ENCODE measurements around the gene LMF1. TPM values are rescaled to one million over a fixed set of nuclear protein-coding genes. Genes with fewer than 3 reads are reported as not detected.
A peak's percentile ranks its signal among the peaks of the same experiment; 100 is the strongest.

LMF1 gene
- total and polyA plus RNA-seq, 2 of the 13 experiments (the other 11 are each of a cell fraction or from before 2014, with no cell fraction given) = 6.8 to 8.5 TPM

DNA sequence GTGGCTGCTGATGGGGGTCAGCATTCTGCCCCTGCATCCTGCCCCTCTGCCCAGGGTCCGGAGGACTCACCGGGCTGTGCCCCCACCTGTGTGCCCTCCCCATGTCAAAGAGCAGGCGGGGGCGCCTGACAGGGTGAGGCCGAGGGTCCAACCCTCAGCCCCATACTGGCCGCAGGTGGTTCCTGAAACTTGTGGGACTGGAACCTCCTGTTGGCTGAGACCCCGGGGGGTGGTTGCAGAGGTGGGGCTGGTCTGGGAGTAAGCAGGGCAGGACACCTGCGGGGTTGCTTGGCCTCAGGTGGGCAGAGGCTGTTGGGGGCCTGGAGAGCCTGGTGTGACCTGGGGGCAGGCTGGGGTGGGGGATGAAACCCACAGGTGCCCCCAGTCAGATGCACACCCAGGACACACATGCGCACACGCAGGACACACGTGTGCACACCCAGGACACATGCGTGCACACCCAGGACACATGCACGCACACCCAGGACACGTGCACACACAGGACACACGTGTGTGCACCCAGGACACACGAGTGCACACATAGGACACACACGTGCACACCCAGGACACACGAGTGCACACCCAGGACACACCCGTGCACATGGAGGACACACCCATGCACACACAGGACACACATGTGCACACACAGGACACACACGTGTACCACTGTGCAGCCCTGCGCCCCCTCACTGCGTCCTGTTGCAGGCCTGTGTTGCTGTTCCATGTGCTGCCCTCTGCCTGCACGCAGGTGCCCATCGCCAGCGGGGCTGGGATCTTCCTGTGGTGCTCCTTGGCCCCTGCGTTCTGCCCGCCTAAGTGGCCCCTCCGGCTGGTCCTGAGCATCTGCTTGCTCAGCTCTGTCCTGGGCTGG lies 42.2 kb upstream of the LMF1 start:
- WGBS (ENCODE audit: low lambda C conversion rate) = 28% methylated on average over 5 of the region's 28 CpGs
- H3K27ac ChIP-seq (ENCODE audit: extremely low read length, insufficient read depth, low read length) = no peak overlapping the region
- no peaks in the 10 kb centered on the region for H3K36me3 ChIP-seq (replicated peaks in 1 of 2; ENCODE audit: control insufficient read depth in 1 of 2, insufficient read depth in 2 of 2, low read length in 2 of 2)
- H2AFZ ChIP-seq (ENCODE audit: low read length) = no peak overlapping the region
- FAIRE-seq (no peak), ATAC-seq (0 out of 3 replicates have a peak, but pooled peaks have one; percentile 11), DNase-seq (ENCODE audit: low spot score) (no peak)
- ChIA-PET CTCF (ENCODE audit: low intra/inter-chr PET ratio, low total read pairs) (no interaction called here), POLR2A (no interaction called here)
- H4K20me1 ChIP-seq (ENCODE audit: insufficient read depth, low read length) = peaks cover 5% of the 10 kb centered on the region; the same call in 1 of the 2 replicates
- intact Hi-C loops (cut with micrococcal nuclease; ENCODE audit: unreplicated experiment) (no loop called here), in situ Hi-C loops (cut with HindIII; ENCODE audit: extremely low pct_ligation_motif_present, low pct_unique_long_range_greater_than_20kb) (no loop called here)
- H3K79me2 ChIP-seq (ENCODE audit: insufficient read depth, low read length) = no peaks in the 10 kb centered on the region
- H3K4me1 ChIP-seq (ENCODE audit: insufficient read depth, low read length) = no peaks in the 10 kb centered on the region
- H3K9me3 ChIP-seq (ENCODE audit: low read length) = no peaks in the 10 kb centered on the region
- no TSS peak for BruUV-seq (replicated peaks)
- H3K9ac ChIP-seq (ENCODE audit: insufficient read depth, low read depth, low read length) = no peak overlapping the region
- H3K27me3 ChIP-seq (ENCODE audit: control insufficient read depth in 1 of 2, insufficient read depth in 2 of 2, low read length in 2 of 2) = peaks cover 27 to 87% of the 10 kb centered on the region in 2 experiments
- H3K4me3 ChIP-seq (replicated peaks in 1 of 3; ENCODE audit: insufficient read depth in 1 of 3, low read depth in 2 of 3, low read length in 3 of 3) = no peak overlapping the region
- H3K4me2 ChIP-seq (ENCODE audit: low read depth, low read length) = no peak overlapping the region
- TF ChIP-seq E2F1 (CRISPR knock-in tag; IDR thresholded peaks at IDR 0.05) (no peak), SNAPC2 (CRISPR knock-in tag; IDR thresholded peaks at IDR 0.05) (no peak), ZMAT3 (CRISPR knock-in tag; conservative IDR thresholded peaks at IDR 0.05) (no peak), ZC3H13 (CRISPR knock-in tag; IDR thresholded peaks at IDR 0.05) (no peak), JARID2 (CRISPR knock-in tag; IDR thresholded peaks at IDR 0.05; ENCODE audit: insufficient replicate concordance) (no peak), ZNF563 (CRISPR knock-in tag; IDR thresholded peaks at IDR 0.05) (no peak), ZFX (CRISPR knock-in tag; IDR thresholded peaks at IDR 0.05; ENCODE audit: low read depth) (no peak), PHB2 (IDR thresholded peaks at IDR 0.05; ENCODE audit: partially characterized antibody) (no peak), ZNF547 (CRISPR knock-in tag; IDR thresholded peaks at IDR 0.05) (no peak), TAF1 (CRISPR knock-in tag; IDR thresholded peaks at IDR 0.05) (no peak)
- TF ChIP-seq, protein P1, sequence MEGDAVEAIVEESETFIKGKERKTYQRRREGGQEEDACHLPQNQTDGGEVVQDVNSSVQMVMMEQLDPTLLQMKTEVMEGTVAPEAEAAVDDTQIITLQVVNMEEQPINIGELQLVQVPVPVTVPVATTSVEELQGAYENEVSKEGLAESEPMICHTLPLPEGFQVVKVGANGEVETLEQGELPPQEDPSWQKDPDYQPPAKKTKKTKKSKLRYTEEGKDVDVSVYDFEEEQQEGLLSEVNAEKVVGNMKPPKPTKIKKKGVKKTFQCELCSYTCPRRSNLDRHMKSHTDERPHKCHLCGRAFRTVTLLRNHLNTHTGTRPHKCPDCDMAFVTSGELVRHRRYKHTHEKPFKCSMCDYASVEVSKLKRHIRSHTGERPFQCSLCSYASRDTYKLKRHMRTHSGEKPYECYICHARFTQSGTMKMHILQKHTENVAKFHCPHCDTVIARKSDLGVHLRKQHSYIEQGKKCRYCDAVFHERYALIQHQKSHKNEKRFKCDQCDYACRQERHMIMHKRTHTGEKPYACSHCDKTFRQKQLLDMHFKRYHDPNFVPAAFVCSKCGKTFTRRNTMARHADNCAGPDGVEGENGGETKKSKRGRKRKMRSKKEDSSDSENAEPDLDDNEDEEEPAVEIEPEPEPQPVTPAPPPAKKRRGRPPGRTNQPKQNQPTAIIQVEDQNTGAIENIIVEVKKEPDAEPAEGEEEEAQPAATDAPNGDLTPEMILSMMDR (CRISPR knock-in tag; IDR thresholded peaks at IDR 0.05) = peak; percentile 29; the same call in 1 of the 2 replicates
- TF ChIP-seq, protein P2, sequence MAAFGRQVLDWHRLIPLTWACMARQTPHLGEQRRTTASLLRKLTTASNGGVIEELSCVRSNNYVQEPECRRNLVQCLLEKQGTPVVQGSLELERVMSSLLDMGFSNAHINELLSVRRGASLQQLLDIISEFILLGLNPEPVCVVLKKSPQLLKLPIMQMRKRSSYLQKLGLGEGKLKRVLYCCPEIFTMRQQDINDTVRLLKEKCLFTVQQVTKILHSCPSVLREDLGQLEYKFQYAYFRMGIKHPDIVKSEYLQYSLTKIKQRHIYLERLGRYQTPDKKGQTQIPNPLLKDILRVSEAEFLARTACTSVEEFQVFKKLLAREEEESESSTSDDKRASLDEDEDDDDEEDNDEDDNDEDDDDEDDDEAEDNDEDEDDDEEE (CRISPR knock-in tag; IDR thresholded peaks at IDR 0.05) = no peak
- TF ChIP-seq, protein P3, sequence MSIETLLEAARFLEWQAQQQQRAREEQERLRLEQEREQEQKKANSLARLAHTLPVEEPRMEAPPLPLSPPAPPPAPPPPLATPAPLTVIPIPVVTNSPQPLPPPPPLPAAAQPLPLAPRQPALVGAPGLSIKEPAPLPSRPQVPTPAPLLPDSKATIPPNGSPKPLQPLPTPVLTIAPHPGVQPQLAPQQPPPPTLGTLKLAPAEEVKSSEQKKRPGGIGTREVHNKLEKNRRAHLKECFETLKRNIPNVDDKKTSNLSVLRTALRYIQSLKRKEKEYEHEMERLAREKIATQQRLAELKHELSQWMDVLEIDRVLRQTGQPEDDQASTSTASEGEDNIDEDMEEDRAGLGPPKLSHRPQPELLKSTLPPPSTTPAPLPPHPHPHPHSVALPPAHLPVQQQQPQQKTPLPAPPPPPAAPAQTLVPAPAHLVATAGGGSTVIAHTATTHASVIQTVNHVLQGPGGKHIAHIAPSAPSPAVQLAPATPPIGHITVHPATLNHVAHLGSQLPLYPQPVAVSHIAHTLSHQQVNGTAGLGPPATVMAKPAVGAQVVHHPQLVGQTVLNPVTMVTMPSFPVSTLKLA (IDR thresholded peaks at IDR 0.05) = peak; percentile 100

Data from HepG2 (cell line).